Muscle layer of duodenum (tissue), 2 donors: Measurements from ENCODE around the gene CPNE9.

Experiments
- H3K27ac ChIP-seq: one replicate; pipeline ENCODE4 v1.7.0; 2013; ENCODE audit warnings: mild to moderate bottlenecking, low read length
- H3K27me3 ChIP-seq: one replicate; pipeline ENCODE4 v1.7.0; 2013; ENCODE audit warnings: low read depth, mild to moderate bottlenecking, control low read depth, low read length
- H3K36me3 ChIP-seq, 2 donors: one replicate each; pipeline ENCODE4 v1.7.0; 2013; ENCODE audit warnings: low read length in 2 of 2, control low read depth in 1 of 2, mild to moderate bottlenecking in 1 of 2; ENCODE audit not compliant: insufficient read depth in 2 of 2, control insufficient read depth in 1 of 2
- H3K4me1 ChIP-seq, 2 donors: one replicate each; pipeline ENCODE4 v1.7.0; 2013; ENCODE audit warnings: low read length in 2 of 2, mild to moderate bottlenecking in 2 of 2, control low read depth in 1 of 2, moderate library complexity in 1 of 2; ENCODE audit not compliant: insufficient read depth in 2 of 2, control insufficient read depth in 1 of 2
- H3K4me3 ChIP-seq, 2 donors: one replicate each; pipeline ENCODE4 v1.7.0; 2013; ENCODE audit warnings: low read length in 2 of 2, low read depth in 1 of 2, mild to moderate bottlenecking in 1 of 2
- H3K9me3 ChIP-seq, 2 donors: one replicate each; pipeline ENCODE4 v1.7.0; 2013; ENCODE audit warnings: low read length in 2 of 2, control low read depth in 1 of 2, mild to moderate bottlenecking in 1 of 2; ENCODE audit not compliant: control insufficient read depth in 1 of 2
- donor health status: healthy.

The CPNE9 gene

GRCh38 chr3:9718118-9718517, 14.5 kb downstream of the CPNE9 start:
- Histone ChIP-seq H3K27me3 (no peaks in the 10 kb centered on the region), H3K4me3 (no peak overlapping the region)

DNA sequence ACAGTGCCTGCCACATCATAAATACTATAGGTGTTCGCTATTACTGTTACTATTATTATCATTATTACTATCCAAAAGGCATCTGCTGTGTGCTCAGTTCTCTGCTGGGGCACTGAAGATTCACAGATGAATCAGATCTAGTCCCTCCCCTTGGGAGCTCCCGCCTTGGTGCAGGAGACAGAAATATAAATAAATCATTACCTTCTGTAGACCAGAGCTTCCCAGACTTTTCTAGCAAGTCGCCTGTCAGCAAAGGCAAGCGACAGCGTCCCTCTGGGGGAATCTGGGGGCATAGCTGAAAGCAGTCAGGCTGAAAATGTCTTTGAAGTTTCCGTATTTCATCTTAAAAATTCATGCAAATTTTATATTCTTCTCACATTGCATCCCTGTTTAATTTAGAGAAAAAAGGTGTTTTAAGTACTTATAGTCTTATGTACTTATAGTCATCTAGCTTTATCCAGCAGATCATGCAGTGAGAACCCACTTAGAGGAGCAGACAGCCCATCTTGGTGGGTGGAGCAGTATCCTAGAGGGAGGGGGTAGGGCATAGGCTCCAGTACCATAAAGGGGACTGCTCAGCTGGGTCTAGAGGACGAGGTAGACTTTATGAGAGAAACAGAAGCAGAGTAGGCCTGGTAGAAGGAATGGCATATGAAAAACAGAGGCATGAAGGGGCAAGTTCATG, 17.5 kb downstream of the CPNE9 start:
- H3K4me3 ChIP-seq, result no peak overlapping the region
- H3K27ac ChIP-seq, result no peak overlapping the region
- H3K4me1 ChIP-seq, result peaks cover 0 to 11% of the 10 kb centered on the region in 2 donors
- no peaks in the 10 kb centered on the region for H3K9me3 ChIP-seq
- no peaks in the 10 kb centered on the region for H3K27me3 ChIP-seq
- no peaks in the 10 kb centered on the region for H3K36me3 ChIP-seq

More at GRCh38 chr3:9718118-9718517, 14.5 kb downstream of the CPNE9 start:
- H3K27ac ChIP-seq, result no peak overlapping the region
- no peaks in the 10 kb centered on the region for H3K9me3 ChIP-seq
- H3K36me3 ChIP-seq, result no peaks in the 10 kb centered on the region
- H3K4me1 ChIP-seq, result peaks cover 0 to 12% of the 10 kb centered on the region in 2 donors

- H3K36me3 ChIP-seq, result no peaks in the 10 kb centered on the region
- no peak overlapping the region for H3K27ac ChIP-seq
- peaks cover 0 to 11% of the 10 kb centered on the region in 2 donors for H3K4me1 ChIP-seq
- H3K4me3 ChIP-seq, result no peak overlapping the region
- H3K27me3 ChIP-seq, result no peaks in the 10 kb centered on the region
- no peaks in the 10 kb centered on the region for H3K9me3 ChIP-seq
Observed at GRCh38 chr3:9721700-9722060, 18.0 kb downstream of the CPNE9 start.

GRCh38 chr3:9725775-9726515, 22.3 kb downstream of the CPNE9 start:
- Histone ChIP-seq H3K4me3 (no peak overlapping the region), H3K36me3 (no peaks in the 10 kb centered on the region), H3K4me1 (peaks cover 0 to 11% of the 10 kb centered on the region in 2 donors), H3K27me3 (no peaks in the 10 kb centered on the region), H3K27ac (no peak overlapping the region), H3K9me3 (no peaks in the 10 kb centered on the region)

- no peak overlapping the region for H3K27ac ChIP-seq
- H3K4me1 ChIP-seq, result peaks cover 0 to 6% of the 10 kb centered on the region in 2 donors
- H3K27me3 ChIP-seq, result no peaks in the 10 kb centered on the region
- H3K4me3 ChIP-seq, result no peak overlapping the region
- peaks cover 0 to 3% of the 10 kb centered on the region in 2 donors for H3K36me3 ChIP-seq
- H3K9me3 ChIP-seq, result no peaks in the 10 kb centered on the region
Observed at GRCh38 chr3:9727041-9727595, 23.5 kb downstream of the CPNE9 start.

DNA sequence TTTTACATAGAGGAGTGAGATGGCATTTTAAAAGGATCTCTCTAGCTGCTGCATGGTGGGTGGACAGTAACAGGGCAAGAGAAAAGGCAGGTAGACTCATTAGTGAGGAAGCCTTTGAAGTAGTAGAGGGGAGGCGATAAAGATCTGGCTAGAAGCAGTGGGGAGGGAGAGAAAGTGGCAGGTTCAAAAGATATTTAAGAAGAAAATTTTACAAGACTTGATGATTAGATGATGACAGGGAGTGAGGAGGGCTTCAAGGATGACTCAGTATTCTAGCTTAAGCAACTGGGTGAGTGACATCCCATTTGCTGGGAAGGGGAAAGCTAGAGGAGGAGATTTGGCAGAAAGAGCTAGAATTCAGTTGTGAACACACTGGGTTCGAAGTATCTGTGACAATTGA, 24.1 kb downstream of the CPNE9 start:
- H3K36me3 ChIP-seq, result peaks cover 0 to 3% of the 10 kb centered on the region in 2 donors
- H3K27ac ChIP-seq, result no peak overlapping the region
- no peaks in the 10 kb centered on the region for H3K27me3 ChIP-seq
- H3K4me3 ChIP-seq, result no peak overlapping the region
- peaks cover 4 to 12% of the 10 kb centered on the region in 2 donors for H3K4me1 ChIP-seq
- no peaks in the 10 kb centered on the region for H3K9me3 ChIP-seq

- Histone ChIP-seq H3K4me1 (peaks cover 9 to 20% of the 10 kb centered on the region in 2 donors), H3K27me3 (no peaks in the 10 kb centered on the region), H3K9me3 (no peaks in the 10 kb centered on the region), H3K4me3 (no peak overlapping the region), H3K36me3 (peaks cover 0 to 6% of the 10 kb centered on the region in 2 donors), H3K27ac (no peak overlapping the region)
Observed at GRCh38 chr3:9729419-9729818, 25.8 kb downstream of the CPNE9 start.

GRCh38 chr3:9730657-9731205, 27.1 kb downstream of the CPNE9 start:
- H3K4me3 ChIP-seq, result peak overlapping the region; percentile 78 to 85

DNA sequence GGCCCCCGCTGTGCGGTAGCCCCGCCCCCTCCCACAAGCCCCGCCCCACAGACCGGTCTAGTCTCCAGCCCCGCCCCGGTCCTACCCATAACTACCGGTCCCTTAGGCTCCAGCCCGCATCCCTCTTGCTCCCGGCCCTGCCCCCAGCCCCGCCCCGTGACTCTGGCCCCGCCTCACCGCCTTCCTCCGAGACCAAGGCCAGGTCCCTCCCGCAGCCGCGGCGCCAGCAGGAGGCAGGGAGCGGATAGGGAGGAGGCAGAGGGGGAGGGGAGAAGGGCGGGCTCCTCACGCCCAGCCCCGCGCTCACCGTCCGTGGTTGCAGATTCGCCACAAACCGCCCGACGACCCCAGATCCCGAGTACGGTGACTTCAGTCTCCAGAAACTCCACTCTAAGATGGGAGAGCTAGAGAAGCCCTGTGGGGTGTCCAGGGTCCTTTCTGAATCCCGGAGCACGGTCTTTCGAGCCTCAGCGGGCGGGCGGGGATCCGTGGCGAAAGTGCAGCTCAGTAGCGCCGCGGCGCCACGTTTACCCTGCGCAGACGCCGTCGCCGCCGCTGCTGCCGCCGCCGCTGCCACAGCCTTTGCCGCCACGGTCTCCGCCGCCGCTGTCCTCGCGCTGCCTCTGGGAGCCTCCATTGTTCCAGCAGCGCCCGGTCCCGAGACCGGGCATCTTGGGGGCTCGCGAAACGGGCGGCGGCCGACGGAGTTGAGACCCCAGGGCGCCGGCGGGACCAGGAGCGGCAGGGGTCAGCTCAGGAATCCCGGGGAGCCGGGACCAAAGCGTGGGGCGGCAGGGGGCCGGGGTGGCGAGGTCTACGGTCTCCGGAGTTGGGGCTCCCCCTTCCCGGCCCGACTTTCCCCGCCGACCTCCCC, 27.8 kb downstream of the CPNE9 start, which contains the start of gene BRPF1:
BRPF1 (plus strand) TSS at position 530 of the 874 bp plus-strand sequence. CDS start 2,406 bp downstream, outside the sequence.
- Histone ChIP-seq H3K4me3 (peak within 1 kb of the TSS; percentile 78 to 85), H3K9me3 (no peaks in the 10 kb centered on the region), H3K27me3 (no peaks in the 10 kb centered on the region), H3K27ac (peak within 1 kb of the TSS; percentile 85), H3K36me3 (peaks cover 8 to 21% of the 10 kb centered on the region in 2 donors), H3K4me1 (peaks cover 9 to 20% of the 10 kb centered on the region in 2 donors)

More at GRCh38 chr3:9730657-9731205, 27.1 kb downstream of the CPNE9 start:
- Histone ChIP-seq H3K9me3 (no peaks in the 10 kb centered on the region), H3K27ac (peak overlapping the region; percentile 82), H3K27me3 (no peaks in the 10 kb centered on the region), H3K4me1 (peaks cover 9 to 20% of the 10 kb centered on the region in 2 donors), H3K36me3 (peaks cover 5 to 17% of the 10 kb centered on the region in 2 donors)

- Histone ChIP-seq H3K27ac (peak overlapping the region; percentile 85), H3K4me1 (peaks cover 9 to 20% of the 10 kb centered on the region in 2 donors), H3K27me3 (no peaks in the 10 kb centered on the region), H3K36me3 (peaks cover 15 to 28% of the 10 kb centered on the region in 2 donors), H3K9me3 (no peaks in the 10 kb centered on the region), H3K4me3 (peak overlapping the region; percentile 71 to 85)
Observed at GRCh38 chr3:9732080-9732739, 28.6 kb downstream of the CPNE9 start.
